A549 (cell line): Measurements from ENCODE around the gene PAPPA. TPM values are rescaled to one million over a fixed set of nuclear protein-coding genes. Genes with fewer than 3 reads are reported as not detected.

Experiments
- ATAC-seq, 2 experiments: fragments of 200-7000 bp in 1 of 2; fragments of >200 bp in 1 of 2; cut with Nextera tagmentation in 1 of 2; cut with Tn5 transposase in 1 of 2; 3 replicates each; pipeline versions ENCODE4 v1.8.0 to v1.9.1; 2018 to 2020; ENCODE audit warnings: mild to moderate bottlenecking in 1 of 2, moderate library complexity in 1 of 2
- CTCF ChIA-PET: fragments of 300-600 bp; sonication (Branson Sonifier 250); formaldehyde crosslinking; extraction: SDS; loops from one replicate; lab custom pipeline; 2021; ENCODE audit warnings: antibody characterized with exemption, inconsistent platforms; lab: Yijun Ruan, JAX
- POLR2A ChIA-PET: fragments of 350-600 bp; formaldehyde crosslinking; extraction: SDS; loops from one replicate; lab custom pipeline; 2021; ENCODE audit warnings: antibody characterized with exemption, inconsistent platforms; lab: Yijun Ruan, JAX
- DNase-seq, 2 experiments: peaks; one replicate each; pipeline versions ENCODE4 v3.0.0 to v3.0.0-alpha.2; 2011 to 2016; ENCODE audit warnings: low read depth in 1 of 2, low spot score in 1 of 2
- FAIRE-seq: peaks from 2 replicates; lab custom pipeline; 2011; peaks lifted over from hg19 to GRCh38; lab: Jason Lieb, UNC
- H3K27ac ChIP-seq, 2 experiments: fragments of >200 bp; sonication (Bioruptor Twin); formaldehyde crosslinking; 3 replicates each; pipeline ENCODE4 v1.5.1; 2016 to 2017
- H3K4me1 ChIP-seq: fragments of >200 bp; sonication (Bioruptor Twin); formaldehyde crosslinking; 3 replicates; pipeline ENCODE4 v1.6.1; 2016
- H3K4me2 ChIP-seq: fragments of >200 bp; sonication (Bioruptor Twin); formaldehyde crosslinking; 3 replicates; pipeline ENCODE4 v1.6.1; 2016
- H3K4me3 ChIP-seq: fragments of >200 bp; sonication (Bioruptor Twin); formaldehyde crosslinking; 3 replicates; pipeline ENCODE4 v1.5.1; 2016
- H3K9me3 ChIP-seq: fragments of >200 bp; sonication (Bioruptor Twin); formaldehyde crosslinking; 3 replicates; pipeline ENCODE4 v1.6.1; 2016
- ATOH8 ChIP-seq: fragments of 250-450 bp; sonication (Bioruptor Pico); IDR thresholded peaks from 2 replicates; pipeline ENCODE4 v1.5.0; 2020; ENCODE audit warnings: low read depth, mild to moderate bottlenecking, moderate library complexity
- BCL3 ChIP-seq: fragments of >200 bp; sonication (Bioruptor Twin); formaldehyde crosslinking; IDR thresholded peaks from 3 replicates; pipeline ENCODE4 v1.6.1; 2016
- CBX8 ChIP-seq: fragments of 200-600 bp; sonication (generic); IDR thresholded peaks from 2 replicates; pipeline ENCODE4 v1.6.1; 2016
- EHF ChIP-seq: fragments of 250-450 bp; sonication (Bioruptor Pico); IDR thresholded peaks from 2 replicates; pipeline ENCODE4 v1.5.0; 2020; ENCODE audit warnings: mild to moderate bottlenecking
- EP300 ChIP-seq, 2 experiments: fragments of >200 bp; sonication (Bioruptor Twin); formaldehyde crosslinking; IDR thresholded peaks; 2 replicates in 1 of 2; 3 replicates in 1 of 2; pipeline ENCODE4 v1.6.1; 2016 to 2017
- ESRRA ChIP-seq: fragments of 150-350 bp; IDR thresholded peaks from 2 replicates; pipeline ENCODE4 v1.6.1; 2014; ENCODE audit warnings: mild to moderate bottlenecking, low read length, borderline replicate concordance
- FOSB ChIP-seq: fragments of 250-450 bp; sonication (Bioruptor Pico); IDR thresholded peaks from 2 replicates; pipeline ENCODE4 v1.5.0; 2020; ENCODE audit warnings: mild to moderate bottlenecking, moderate library complexity
- FOSL2 ChIP-seq, 2 experiments: fragments of 450-650 bp in 1 of 2; fragments of >200 bp in 1 of 2; sonication (Bioruptor Twin) in 1 of 2; formaldehyde crosslinking; IDR thresholded peaks; 2 replicates each; pipeline versions ENCODE4 v1.5.0 to v1.6.1; 2016 to 2020; ENCODE audit warnings: mild to moderate bottlenecking in 1 of 2, moderate library complexity in 1 of 2
- GATA3 ChIP-seq: IDR thresholded peaks from 2 replicates; pipeline ENCODE4 v1.6.1; 2012; ENCODE audit warnings: borderline replicate concordance
- HEYL ChIP-seq: fragments of 250-450 bp; sonication (Bioruptor Pico); IDR thresholded peaks from 2 replicates; pipeline ENCODE4 v1.8.0; 2021; ENCODE audit warnings: mild to moderate bottlenecking, moderate library complexity
- HMGXB4 ChIP-seq: fragments of 250-450 bp; sonication (Bioruptor Pico); IDR thresholded peaks from 2 replicates; pipeline ENCODE4 v1.5.0; 2021; ENCODE audit warnings: mild to moderate bottlenecking, moderate library complexity, borderline replicate concordance
- JUNB ChIP-seq: fragments of >200 bp; sonication (Bioruptor Twin); formaldehyde crosslinking; IDR thresholded peaks from 2 replicates; pipeline ENCODE4 v1.6.1; 2016
- KDM5A ChIP-seq: fragments of 200-600 bp; sonication (generic); IDR thresholded peaks from 2 replicates; pipeline ENCODE4 v1.6.1; 2016; ENCODE audit warnings: antibody characterized with exemption, mild to moderate bottlenecking
- MYC ChIP-seq: IDR thresholded peaks from 2 replicates; pipeline ENCODE4 v1.6.1; 2012; ENCODE audit warnings: mild to moderate bottlenecking, inconsistent platforms, low read length, improper control_type of control experiment, borderline replicate concordance
- NR3C1 ChIP-seq: fragments of >200 bp; sonication (Bioruptor Twin); formaldehyde crosslinking; IDR thresholded peaks from 3 replicates; pipeline ENCODE4 v1.6.1; 2017
- PHF8 ChIP-seq: fragments of 200-600 bp; sonication (generic); IDR thresholded peaks from 2 replicates; pipeline ENCODE4 v1.6.1; 2016; ENCODE audit warnings: low read depth, mild to moderate bottlenecking, antibody characterized with exemption, moderate library complexity, borderline replicate concordance
- POLR2AphosphoS2 ChIP-seq: conservative IDR thresholded peaks from 2 replicates; pipeline ENCODE4 v1.6.1; 2012; ENCODE audit warnings: low read length, improper control_type of control experiment, inconsistent platforms
- RAD21 ChIP-seq, 2 experiments: fragments of >200 bp in 1 of 2; sonication (Bioruptor Twin) in 1 of 2; formaldehyde crosslinking in 1 of 2; IDR thresholded peaks in 1 of 2; conservative IDR thresholded peaks in 1 of 2; 2 replicates in 1 of 2; 3 replicates in 1 of 2; pipeline ENCODE4 v1.6.1; 2012 to 2018; ENCODE audit warnings: inconsistent platforms in 1 of 2
- RARB ChIP-seq: fragments of 250-450 bp; sonication (Bioruptor Pico); IDR thresholded peaks from 2 replicates; pipeline ENCODE4 v1.8.0; 2021; ENCODE audit warnings: mild to moderate bottlenecking, moderate library complexity
- RCOR1 ChIP-seq: fragments of 150-350 bp; IDR thresholded peaks from 2 replicates; pipeline ENCODE4 v1.6.1; 2014; ENCODE audit warnings: antibody characterized with exemption, low read length, low read depth
- RFX5 ChIP-seq: fragments of 450-650 bp; IDR thresholded peaks from 2 replicates; pipeline ENCODE4 v1.7.1; 2014; ENCODE audit warnings: antibody characterized with exemption, mild to moderate bottlenecking, moderate library complexity
- SMC3 ChIP-seq: fragments of >200 bp; sonication (Bioruptor Twin); formaldehyde crosslinking; IDR thresholded peaks from 3 replicates; pipeline ENCODE4 v1.6.1; 2018; ENCODE audit warnings: inconsistent platforms
- SREBF2 ChIP-seq: fragments of 450-650 bp; IDR thresholded peaks from 2 replicates; pipeline ENCODE4 v1.6.1; 2014; ENCODE audit warnings: mild to moderate bottlenecking, moderate library complexity
- TP53 ChIP-seq: fragments of 250-450 bp; sonication (Bioruptor Pico); IDR thresholded peaks from 2 replicates; pipeline ENCODE4 v1.5.0; 2021; ENCODE audit warnings: mild to moderate bottlenecking, moderate library complexity
- ZC3H11A ChIP-seq: fragments of 450-650 bp; IDR thresholded peaks from 2 replicates; pipeline ENCODE4 v1.6.1; 2014; ENCODE audit warnings: antibody characterized with exemption, mild to moderate bottlenecking
- ZFP36 ChIP-seq: fragments of 450-650 bp; IDR thresholded peaks from 2 replicates; pipeline ENCODE4 v1.6.1; 2014; ENCODE audit warnings: borderline replicate concordance; ENCODE audit not compliant: partially characterized antibody
- ZSCAN20 ChIP-seq: fragments of 250-450 bp; sonication (Bioruptor Pico); IDR thresholded peaks from 2 replicates; pipeline ENCODE4 v1.8.0; 2022; ENCODE audit warnings: mild to moderate bottlenecking, moderate library complexity
- WGBS: methylation state at CpG from one replicate; pipeline ENCODE4 v1.1.6; 2017; ENCODE audit errors: missing lambda C conversion rate; 5-methylcytosine and 5-hydroxymethylcytosine counted together
- polyA plus RNA-seq, 4 experiments: library from polyadenylated mRNA; depleted of rRNA in 3 of 4; stranded (reverse); fragments of >200 nt; fragmentation: RNase III in 1 of 4; extraction: RNeasy Plus Mini Kit Qiagen cat#74134 plus additional on column Dnase treatment in 1 of 4; gene quantifications; 2 replicates in 3 of 4; 3 replicates in 1 of 4; pipeline ENCODE4 v1.2.3, GENCODE V29; 2011 to 2017
- TF ChIP-seq, protein P1 (sequence below): IDR thresholded peaks from 2 replicates; pipeline ENCODE4 v1.6.1; 2012
- TF ChIP-seq, protein P2 (sequence below): IDR thresholded peaks from 2 replicates; pipeline ENCODE4 v1.6.1; 2012
- TF ChIP-seq, protein P3 (sequence below): fragments of >200 bp; sonication (Bioruptor Twin); formaldehyde crosslinking; IDR thresholded peaks from 3 replicates; pipeline ENCODE4 v1.5.1; 2016
- TF ChIP-seq, protein P4 (sequence below): fragments of 450-650 bp; IDR thresholded peaks from 2 replicates; pipeline ENCODE4 v1.6.1; 2014; ENCODE audit warnings: antibody characterized with exemption

Gene PAPPA
- polyA plus RNA-seq, 2 of the 4 experiments (the other 2 are of a cell fraction) = 40.0 to 127 TPM

DNA sequence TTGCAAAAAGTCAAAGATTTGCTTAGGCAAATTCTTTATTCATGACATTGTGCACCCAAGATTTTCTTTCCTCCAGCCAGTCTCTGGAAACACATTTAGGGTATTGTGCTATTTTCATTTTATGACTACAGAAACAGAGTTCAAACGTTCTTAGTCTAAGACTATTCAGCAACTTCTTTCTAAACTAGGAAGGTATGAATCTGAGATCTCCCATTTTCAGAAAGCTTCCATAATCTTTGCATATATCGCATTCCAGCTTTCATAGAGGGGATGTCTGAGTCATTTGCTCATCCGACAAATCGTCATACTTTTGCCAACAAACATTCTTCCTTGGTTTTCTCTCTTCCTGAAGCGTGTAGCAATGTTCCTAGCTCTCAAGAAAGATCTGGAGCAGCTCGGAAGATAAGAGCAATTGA is 1.6 kb upstream of the PAPPA start (continued):
- no peak for TF ChIP-seq HEYL (CRISPR knock-in tag)
- TF ChIP-seq, protein P1, sequence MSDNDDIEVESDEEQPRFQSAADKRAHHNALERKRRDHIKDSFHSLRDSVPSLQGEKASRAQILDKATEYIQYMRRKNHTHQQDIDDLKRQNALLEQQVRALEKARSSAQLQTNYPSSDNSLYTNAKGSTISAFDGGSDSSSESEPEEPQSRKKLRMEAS = peak; percentile 82
- peak in 1 of 2 experiments; percentile 14; a peak in 2 of 5 replicates for TF ChIP-seq RAD21 (conservative IDR thresholded peaks at IDR 0.05 in 1 of 2, IDR thresholded peaks at IDR 0.05 in 1 of 2)
- TF ChIP-seq EP300 (IDR thresholded peaks at IDR 0.05) = peak; percentile 85 to 90; a peak in 3 of 5 replicates
- TF ChIP-seq, all 56 proteins: peak for 13

- WGBS = 0% methylated on average over 2 of the region's 2 CpGs
- Histone ChIP-seq H3K4me3 (peak overlapping the region; percentile 87), H3K27ac (peak overlapping the region; percentile 99 to 100), H3K4me1 (peaks cover 55% of the 10 kb centered on the region), H3K4me2 (peak overlapping the region; percentile 89), H3K9me3 (no peaks in the 10 kb centered on the region)
- ATAC-seq (no peak), FAIRE-seq (no peak), DNase-seq (no peak)
- ChIA-PET POLR2A (interaction anchor here (0.6 to 9.6 kb wide), 25 partner anchors 9 to 561 kb away, joined by 3 to 361 read pairs (median 6); no protein-coding TSS in a partner anchor), CTCF (interaction anchor here (0.6 to 7.2 kb wide), 27 partner anchors 9 to 560 kb away, joined by 3 to 58 read pairs (median 4); no protein-coding TSS in a partner anchor)
- TF ChIP-seq, protein P1 = no peak; the same call in 1 of the 2 replicates
- TF ChIP-seq, protein P2, sequence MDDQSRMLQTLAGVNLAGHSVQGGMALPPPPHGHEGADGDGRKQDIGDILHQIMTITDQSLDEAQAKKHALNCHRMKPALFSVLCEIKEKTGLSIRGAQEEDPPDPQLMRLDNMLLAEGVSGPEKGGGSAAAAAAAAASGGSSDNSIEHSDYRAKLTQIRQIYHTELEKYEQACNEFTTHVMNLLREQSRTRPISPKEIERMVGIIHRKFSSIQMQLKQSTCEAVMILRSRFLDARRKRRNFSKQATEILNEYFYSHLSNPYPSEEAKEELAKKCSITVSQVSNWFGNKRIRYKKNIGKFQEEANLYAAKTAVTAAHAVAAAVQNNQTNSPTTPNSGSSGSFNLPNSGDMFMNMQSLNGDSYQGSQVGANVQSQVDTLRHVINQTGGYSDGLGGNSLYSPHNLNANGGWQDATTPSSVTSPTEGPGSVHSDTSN = no peak
- no peak for TF ChIP-seq FOSL2 (IDR thresholded peaks at IDR 0.05)
- no peak for TF ChIP-seq FOSL2 (CRISPR knock-in tag; IDR thresholded peaks at IDR 0.05)
- no peak for TF ChIP-seq SREBF2
- TF ChIP-seq KDM5A = no peak
- no peak for TF ChIP-seq FOSB (CRISPR knock-in tag)
- no peak for TF ChIP-seq PHF8
- no peak; the same call in 1 of the 2 replicates for TF ChIP-seq HEYL (CRISPR knock-in tag)
- TF ChIP-seq ZSCAN20 (CRISPR knock-in tag) = no peak
- TF ChIP-seq, protein P3, sequence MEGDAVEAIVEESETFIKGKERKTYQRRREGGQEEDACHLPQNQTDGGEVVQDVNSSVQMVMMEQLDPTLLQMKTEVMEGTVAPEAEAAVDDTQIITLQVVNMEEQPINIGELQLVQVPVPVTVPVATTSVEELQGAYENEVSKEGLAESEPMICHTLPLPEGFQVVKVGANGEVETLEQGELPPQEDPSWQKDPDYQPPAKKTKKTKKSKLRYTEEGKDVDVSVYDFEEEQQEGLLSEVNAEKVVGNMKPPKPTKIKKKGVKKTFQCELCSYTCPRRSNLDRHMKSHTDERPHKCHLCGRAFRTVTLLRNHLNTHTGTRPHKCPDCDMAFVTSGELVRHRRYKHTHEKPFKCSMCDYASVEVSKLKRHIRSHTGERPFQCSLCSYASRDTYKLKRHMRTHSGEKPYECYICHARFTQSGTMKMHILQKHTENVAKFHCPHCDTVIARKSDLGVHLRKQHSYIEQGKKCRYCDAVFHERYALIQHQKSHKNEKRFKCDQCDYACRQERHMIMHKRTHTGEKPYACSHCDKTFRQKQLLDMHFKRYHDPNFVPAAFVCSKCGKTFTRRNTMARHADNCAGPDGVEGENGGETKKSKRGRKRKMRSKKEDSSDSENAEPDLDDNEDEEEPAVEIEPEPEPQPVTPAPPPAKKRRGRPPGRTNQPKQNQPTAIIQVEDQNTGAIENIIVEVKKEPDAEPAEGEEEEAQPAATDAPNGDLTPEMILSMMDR = peak; percentile 59
- no peak for TF ChIP-seq ESRRA
- no peak for TF ChIP-seq GATA3
- TF ChIP-seq CBX8 = no peak
- no peak for TF ChIP-seq ZFP36
- TF ChIP-seq ATOH8 (CRISPR knock-in tag) = no peak
- no peak for TF ChIP-seq JUNB
- no peak; a peak in 1 of 5 replicates for TF ChIP-seq EP300 (IDR thresholded peaks at IDR 0.05)
- TF ChIP-seq RARB (CRISPR knock-in tag) = peak; percentile 31; the same call in 1 of the 2 replicates
- no peak for TF ChIP-seq TP53
- TF ChIP-seq, protein P4, sequence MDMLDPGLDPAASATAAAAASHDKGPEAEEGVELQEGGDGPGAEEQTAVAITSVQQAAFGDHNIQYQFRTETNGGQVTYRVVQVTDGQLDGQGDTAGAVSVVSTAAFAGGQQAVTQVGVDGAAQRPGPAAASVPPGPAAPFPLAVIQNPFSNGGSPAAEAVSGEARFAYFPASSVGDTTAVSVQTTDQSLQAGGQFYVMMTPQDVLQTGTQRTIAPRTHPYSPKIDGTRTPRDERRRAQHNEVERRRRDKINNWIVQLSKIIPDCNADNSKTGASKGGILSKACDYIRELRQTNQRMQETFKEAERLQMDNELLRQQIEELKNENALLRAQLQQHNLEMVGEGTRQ = no peak
- no peak for TF ChIP-seq RCOR1
- TF ChIP-seq RFX5 = no peak
- TF ChIP-seq BCL3 = no peak
- TF ChIP-seq HMGXB4 (CRISPR knock-in tag) = peak; percentile 47; the same call in 1 of the 2 replicates
- TF ChIP-seq ZC3H11A = no peak
- TF ChIP-seq MYC = no peak
- peak; percentile 41 to 62 for TF ChIP-seq RAD21 (conservative IDR thresholded peaks at IDR 0.05 in 1 of 2, IDR thresholded peaks at IDR 0.05 in 1 of 2)
- TF ChIP-seq POLR2AphosphoS2 = no peak
- no peak for TF ChIP-seq EHF
- no peak for TF ChIP-seq NR3C1
- TF ChIP-seq SMC3 = peak; percentile 63
These were observed 1.2 kb upstream of the PAPPA start for GRCh38 chr9:116152390-116152789.
